Upper lobe of right lung (tissue), 1 donor: ENCODE measurements around the gene MFN2. TPM values are rescaled to one million over a fixed set of nuclear protein-coding genes. Genes with fewer than 3 reads are reported as not detected.
"Not testable (repeated sequence)": the region's sequence is repeated elsewhere in the genome, so short reads cannot be mapped to it uniquely, and the experiment has no call there.

Experiments
- ATAC-seq: fragments of 200-7000 bp; cut with Tn5 transposase; one replicate; pipeline ENCODE4 v1.9.1; 2020; ENCODE audit warnings: mild to moderate bottlenecking, moderate library complexity
- DNase-seq: peaks from one replicate; pipeline ENCODE4 v3.0.0-alpha.2; 2020
- H3K27ac ChIP-seq: fragments of 200-600 bp; one replicate; pipeline ENCODE4 v1.8.0; 2022
- H3K27me3 ChIP-seq: fragments of 200-600 bp; one replicate; pipeline ENCODE4 v1.8.0; 2022; ENCODE audit warnings: mild to moderate bottlenecking
- H3K36me3 ChIP-seq: fragments of 200-600 bp; one replicate; pipeline ENCODE4 v1.8.0; 2022
- H3K4me1 ChIP-seq: fragments of 200-600 bp; one replicate; pipeline ENCODE4 v1.8.0; 2022
- H3K4me3 ChIP-seq: fragments of 200-600 bp; one replicate; pipeline ENCODE4 v1.8.0; 2022; ENCODE audit warnings: mild to moderate bottlenecking
- H3K9me3 ChIP-seq: fragments of 200-600 bp; one replicate; pipeline ENCODE4 v1.8.0; 2022
- CTCF ChIP-seq: fragments of 200-600 bp; IDR thresholded peaks from one replicate; pipeline ENCODE4 v1.8.0; 2022; ENCODE audit warnings: antibody characterized with exemption
- intact Hi-C: fragments of 100-400 bp; cut with DNase I; formaldehyde crosslinking; loops from one replicate; pipeline ENCODE4 v1.11.0; 2022
- total RNA-seq: library from RNA; stranded (reverse); fragmentation: NEBNext Ultra II Directional; extraction: Animal tissue kit (Norgen Biotek cat#: 25700); gene quantifications from one replicate; pipeline ENCODE4 v1.2.1, GENCODE V29; 2021
- donor health status: DM: no; HTN: yes; CAD: no; lungs with severe emphysema.

Gene MFN2
- total RNA-seq, 1 donor from 2014 or later = 89.9 TPM

GRCh38 chr1:11938722-11939526 lies 41.3 kb upstream of the MFN2 start:
- no peak for DNase-seq
- Histone ChIP-seq H3K9me3 (no peaks in the 10 kb centered on the region), H3K4me1 (peaks cover 12% of the 10 kb centered on the region), H3K27ac (no peak overlapping the region), H3K36me3 (no peaks in the 10 kb centered on the region), H3K4me3 (no peak overlapping the region), H3K27me3 (no peaks in the 10 kb centered on the region)
- ATAC-seq = no peak
- no peak for TF ChIP-seq CTCF
- intact Hi-C loops = no loop called here

GRCh38 chr1:11939794-11940193 lies 40.5 kb upstream of the MFN2 start:
- DNase-seq, H3K27ac ChIP-seq, ATAC-seq, H3K4me1 ChIP-seq, H3K4me3 ChIP-seq, H3K9me3 ChIP-seq, H3K36me3 ChIP-seq, intact Hi-C loops, H3K27me3 ChIP-seq: not testable (repeated sequence)

- no peaks in the 10 kb centered on the region for H3K27me3 ChIP-seq
- no peak overlapping the region for H3K27ac ChIP-seq
- H3K36me3 ChIP-seq = no peaks in the 10 kb centered on the region
- H3K4me3 ChIP-seq = no peak overlapping the region
- H3K4me1 ChIP-seq = peaks cover 3% of the 10 kb centered on the region
- DNase-seq = no peak
- ATAC-seq = no peak
- intact Hi-C loops = no loop called here
- TF ChIP-seq CTCF = no peak
- no peaks in the 10 kb centered on the region for H3K9me3 ChIP-seq
Observed at GRCh38 chr1:11940260-11940921, 39.9 kb upstream of the MFN2 start.

GRCh38 chr1:11942280-11942679 lies 38.0 kb upstream of the MFN2 start:
- Histone ChIP-seq H3K27ac (no peak overlapping the region), H3K4me1 (no peaks in the 10 kb centered on the region), H3K4me3 (no peak overlapping the region), H3K9me3 (no peaks in the 10 kb centered on the region), H3K27me3 (no peaks in the 10 kb centered on the region), H3K36me3 (no peaks in the 10 kb centered on the region)
- DNase-seq (no peak), ATAC-seq (no peak)
- intact Hi-C loops = no loop called here
- no peak for TF ChIP-seq CTCF

- Histone ChIP-seq H3K27me3 (no peaks in the 10 kb centered on the region), H3K4me3 (no peak overlapping the region), H3K4me1 (no peaks in the 10 kb centered on the region), H3K27ac (no peak overlapping the region), H3K9me3 (no peaks in the 10 kb centered on the region), H3K36me3 (no peaks in the 10 kb centered on the region)
- ATAC-seq = no peak
- no peak for TF ChIP-seq CTCF
- DNase-seq = no peak
- intact Hi-C loops = no loop called here
Observed at GRCh38 chr1:11943619-11944018, 36.6 kb upstream of the MFN2 start.

GRCh38 chr1:11944358-11944931 lies 35.8 kb upstream of the MFN2 start:
- no peaks in the 10 kb centered on the region for H3K9me3 ChIP-seq
- H3K4me3 ChIP-seq = no peak overlapping the region
- no peaks in the 10 kb centered on the region for H3K27me3 ChIP-seq
- no peak for TF ChIP-seq CTCF
- H3K4me1 ChIP-seq = no peaks in the 10 kb centered on the region
- intact Hi-C loops = no loop called here
- peak; percentile 23 for ATAC-seq
- H3K27ac ChIP-seq = no peak overlapping the region
- no peaks in the 10 kb centered on the region for H3K36me3 ChIP-seq
- no peak for DNase-seq
